Liver (tissue), 9 donors: ENCODE data around the gene SLC9A3. TPM values are rescaled to one million over a fixed set of nuclear protein-coding genes. Genes with fewer than 3 reads are reported as not detected.

ENCODE experiments used
- DNase-seq: peaks from one replicate; pipeline ENCODE4 v3.0.0-alpha.2; 2017; ENCODE audit warnings: low spot score
- H3K27ac ChIP-seq, 2 donors: one replicate each; pipeline ENCODE4 v1.7.0; 2013; ENCODE audit warnings: inconsistent platforms in 2 of 2, low read length in 2 of 2, control low read depth in 1 of 2, low read depth in 1 of 2, mild to moderate bottlenecking in 1 of 2
- H3K27me3 ChIP-seq, 4 donors: one replicate each; pipeline versions ENCODE4 v1.6.1 to v1.7.0; 2013; ENCODE audit warnings: low read length in 3 of 4, inconsistent platforms in 1 of 4, mild to moderate bottlenecking in 1 of 4, moderate library complexity in 1 of 4; ENCODE audit not compliant: control insufficient read depth in 4 of 4, insufficient read depth in 4 of 4
- H3K36me3 ChIP-seq, 4 donors: one replicate each; pipeline versions ENCODE4 v1.6.1 to v1.7.0; 2013; ENCODE audit warnings: low read length in 3 of 4, mild to moderate bottlenecking in 3 of 4, low read depth in 1 of 4, moderate library complexity in 1 of 4; ENCODE audit not compliant: control insufficient read depth in 4 of 4, insufficient read depth in 3 of 4
- H3K4me1 ChIP-seq, 4 donors: one replicate each; pipeline versions ENCODE4 v1.6.1 to v1.7.0; 2013; ENCODE audit warnings: low read length in 3 of 4, mild to moderate bottlenecking in 3 of 4, moderate library complexity in 1 of 4; ENCODE audit not compliant: control insufficient read depth in 4 of 4, insufficient read depth in 4 of 4
- H3K4me3 ChIP-seq, 3 donors: one replicate each; pipeline versions ENCODE4 v1.6.1 to v1.7.0; 2013; ENCODE audit warnings: low read length in 3 of 3, control low read depth in 1 of 3, low read depth in 1 of 3, mild to moderate bottlenecking in 1 of 3
- H3K9ac ChIP-seq, 2 donors: one replicate each; pipeline ENCODE4 v1.7.0; 2013; ENCODE audit warnings: low read length in 2 of 2, mild to moderate bottlenecking in 2 of 2, moderate library complexity in 2 of 2, control low read depth in 1 of 2, low read depth in 1 of 2
- H3K9me3 ChIP-seq, 4 donors: one replicate each; pipeline versions ENCODE4 v1.6.1 to v1.7.0; 2013; ENCODE audit warnings: low read length in 3 of 4; ENCODE audit not compliant: control insufficient read depth in 4 of 4
- ATF3 ChIP-seq: IDR thresholded peaks from 2 replicates; pipeline ENCODE4 v1.6.1; 2016; ENCODE audit warnings: antibody characterized with exemption
- CTCF ChIP-seq: fragments of 150-350 bp; IDR thresholded peaks from 2 replicates; pipeline ENCODE4 v1.5.1; 2017; ENCODE audit warnings: improper control_type of control experiment, low read depth, low read length; ENCODE audit not compliant: missing input control
- EGR1 ChIP-seq, 2 donors: IDR thresholded peaks; 2 replicates each; pipeline ENCODE4 v1.6.1; 2016 to 2018; ENCODE audit warnings: antibody characterized with exemption in 2 of 2, low read depth in 2 of 2
- FOXA1 ChIP-seq: IDR thresholded peaks from 2 replicates; pipeline ENCODE4 v1.6.1; 2016; ENCODE audit warnings: antibody characterized with exemption
- FOXA2 ChIP-seq: IDR thresholded peaks from 2 replicates; pipeline ENCODE4 v1.6.1; 2016; ENCODE audit warnings: antibody characterized with exemption
- GABPA ChIP-seq, 2 donors: IDR thresholded peaks in 1 of 2; conservative IDR thresholded peaks in 1 of 2; 2 replicates each; pipeline ENCODE4 v1.6.1; 2016; ENCODE audit warnings: antibody characterized with exemption in 2 of 2, mild to moderate bottlenecking in 1 of 2, moderate library complexity in 1 of 2
- HNF4A ChIP-seq, 2 donors: conservative IDR thresholded peaks; 2 replicates each; pipeline ENCODE4 v1.6.1; 2016; ENCODE audit warnings: antibody characterized with exemption in 2 of 2, mild to moderate bottlenecking in 2 of 2
- HNF4G ChIP-seq: IDR thresholded peaks from 2 replicates; pipeline ENCODE4 v1.6.1; 2016; ENCODE audit warnings: antibody characterized with exemption
- MAX ChIP-seq: IDR thresholded peaks from 2 replicates; pipeline ENCODE4 v1.6.1; 2016; ENCODE audit warnings: antibody characterized with exemption
- NR2F2 ChIP-seq: IDR thresholded peaks from 2 replicates; pipeline ENCODE4 v1.6.1; 2016; ENCODE audit warnings: antibody characterized with exemption
- RAD21 ChIP-seq, 2 donors: IDR thresholded peaks; 2 replicates each; pipeline ENCODE4 v1.6.1; 2016; ENCODE audit warnings: antibody characterized with exemption in 2 of 2, mild to moderate bottlenecking in 2 of 2
- REST ChIP-seq: IDR thresholded peaks from 2 replicates; pipeline ENCODE4 v1.6.1; 2016; ENCODE audit warnings: antibody characterized with exemption, mild to moderate bottlenecking
- RXRA ChIP-seq, 2 donors: IDR thresholded peaks; 2 replicates each; pipeline ENCODE4 v1.6.1; 2017 to 2018; ENCODE audit warnings: antibody characterized with exemption in 2 of 2, mild to moderate bottlenecking in 1 of 2
- SP1 ChIP-seq: IDR thresholded peaks from 2 replicates; pipeline ENCODE4 v1.6.1; 2018; ENCODE audit warnings: antibody characterized with exemption, mild to moderate bottlenecking
- TAF1 ChIP-seq: conservative IDR thresholded peaks from 2 replicates; pipeline ENCODE4 v1.6.1; 2016; ENCODE audit warnings: antibody characterized with exemption, mild to moderate bottlenecking
- YY1 ChIP-seq: IDR thresholded peaks from 2 replicates; pipeline ENCODE4 v1.6.1; 2016; ENCODE audit warnings: antibody characterized with exemption, mild to moderate bottlenecking
- ZBTB33 ChIP-seq: IDR thresholded peaks from 2 replicates; pipeline ENCODE4 v1.6.1; 2016; ENCODE audit warnings: antibody characterized with exemption
- WGBS: extraction: QIAGEN DNeasy Blood & Tissue Kit; methylation state at CpG from one replicate; pipeline ENCODE4 v1.1.7; 2013; 5-methylcytosine and 5-hydroxymethylcytosine counted together
- polyA plus RNA-seq, 2 donors: library from polyadenylated mRNA; stranded (reverse) in 1 of 2; unstranded in 1 of 2; fragments of 200-250 nt in 1 of 2; fragments of >200 nt in 1 of 2; fragmentation: Nextera tagmentation in 1 of 2; extraction: Ambion mirVana in 1 of 2; gene quantifications; one replicate each; pipeline versions ENCODE4 v1.2.1 to v1.2.3, GENCODE V29; 2013 to 2015
- total RNA-seq, 2 donors: library from RNA; depleted of rRNA; stranded (reverse); fragments of >200 nt; gene quantifications; one replicate each; pipeline ENCODE4 v1.2.3, GENCODE V29; 2014
- donor health status: healthy.
- donor health status: healthy.
- donor health status: healthy.
- donor health status: healthy.
- donor health status: healthy.

SLC9A3 gene
- total and polyA plus RNA-seq, 4 donors = 0.31 to 1.0 (median 0.67) TPM

GRCh38 chr5:462051-462481 lies 62.2 kb downstream of the SLC9A3 start:
- no peak overlapping the region for H3K9ac ChIP-seq
- 99% methylated on average over 24 of the region's 24 CpGs for WGBS
- H3K4me3 ChIP-seq = no peak overlapping the region
- H3K27ac ChIP-seq = no peak overlapping the region
- H3K9me3 ChIP-seq = no peaks in the 10 kb centered on the region
- H3K36me3 ChIP-seq = peaks cover 19 to 76% (median 36%) of the 10 kb centered on the region in 4 donors
- no peak for TF ChIP-seq FOXA1
- no peak for TF ChIP-seq FOXA2
- no peak for DNase-seq
- no peaks in the 10 kb centered on the region for H3K27me3 ChIP-seq
- H3K4me1 ChIP-seq = no peaks in the 10 kb centered on the region

- H3K27me3 ChIP-seq = no peaks in the 10 kb centered on the region
- no peak overlapping the region for H3K4me3 ChIP-seq
- TF ChIP-seq FOXA1 = no peak
- TF ChIP-seq CTCF = no peak
- no peak for TF ChIP-seq TAF1
- TF ChIP-seq HNF4A (conservative IDR thresholded peaks at IDR 0.05) = no peak
- TF ChIP-seq FOXA2 = no peak
- TF ChIP-seq EGR1 (IDR thresholded peaks at IDR 0.05; ENCODE audit: low read depth in 2 of 2) = no peak
- no peak for TF ChIP-seq GABPA (IDR thresholded peaks at IDR 0.05 in 1 of 2, conservative IDR thresholded peaks at IDR 0.05 in 1 of 2)
- TF ChIP-seq SP1 = no peak
- TF ChIP-seq ZBTB33 = no peak
- no peak for TF ChIP-seq REST
- no peak for TF ChIP-seq YY1
- no peak for TF ChIP-seq NR2F2
- TF ChIP-seq HNF4G = no peak
- no peak for TF ChIP-seq RXRA (IDR thresholded peaks at IDR 0.05)
- no peak for TF ChIP-seq MAX
- no peak for TF ChIP-seq ATF3
- no peak for TF ChIP-seq RAD21 (IDR thresholded peaks at IDR 0.05)
- peaks cover 9 to 68% (median 36%) of the 10 kb centered on the region in 4 donors for H3K36me3 ChIP-seq
- no peak overlapping the region for H3K9ac ChIP-seq
- no peak for DNase-seq
- no peaks in the 10 kb centered on the region for H3K4me1 ChIP-seq
- H3K9me3 ChIP-seq = no peaks in the 10 kb centered on the region
- WGBS = 98% methylated on average over 8 of the region's 8 CpGs
- H3K27ac ChIP-seq = no peak overlapping the region
These were observed 64.0 kb downstream of the SLC9A3 start for GRCh38 chr5:460273-460625.
